Colonic mucosa (tissue), 4 donors: ENCODE measurements around the gene PRELID2. TPM values are rescaled to one million over a fixed set of nuclear protein-coding genes. Genes with fewer than 3 reads are reported as not detected.

Source experiments
- DNase-seq: peaks from one replicate; pipeline ENCODE4 v3.0.0-alpha.2; 2020
- H3K27ac ChIP-seq: fragments of 200-600 bp; one replicate; pipeline ENCODE4 v1.8.0; 2021
- H3K27me3 ChIP-seq: fragments of 200-600 bp; one replicate; pipeline ENCODE4 v1.8.0; 2021
- H3K36me3 ChIP-seq: fragments of 200-600 bp; one replicate; pipeline ENCODE4 v1.8.0; 2021
- H3K4me1 ChIP-seq: fragments of 200-600 bp; one replicate; pipeline ENCODE4 v1.8.0; 2021; ENCODE audit warnings: mild to moderate bottlenecking
- H3K4me3 ChIP-seq: fragments of 200-600 bp; one replicate; pipeline ENCODE4 v1.8.0; 2021
- H3K9ac ChIP-seq, 2 donors: one replicate each; pipeline ENCODE4 v1.7.0; 2013; ENCODE audit warnings: control low read depth in 2 of 2, low read depth in 2 of 2, low read length in 2 of 2
- H3K9me3 ChIP-seq: fragments of 200-600 bp; one replicate; pipeline ENCODE4 v1.8.0; 2021
- CTCF ChIP-seq: fragments of 200-600 bp; IDR thresholded peaks from one replicate; pipeline ENCODE4 v1.8.0; 2022; ENCODE audit warnings: antibody characterized with exemption, mild to moderate bottlenecking
- intact Hi-C: fragments of 100-400 bp; cut with DNase I; formaldehyde crosslinking; loops from one replicate; pipeline ENCODE4 v1.14.1; 2022
- total RNA-seq, 2 donors: library from RNA; stranded (reverse); fragmentation: NEBNext Ultra II Directional in 1 of 2; extraction: Animal tissue kit (Norgen Biotek cat#: 25700) in 1 of 2; gene quantifications; one replicate each; pipeline ENCODE4 v1.2.1, GENCODE V29; 2021
- donor health status: healthy.
- donor health status: DM: no; HTN: no; CAD: no.
- donor health status: DM: no; HTN: no; CAD: no.

PRELID2 gene
- total RNA-seq, 2 donors from 2014 or later = 96.2 to 105 TPM

GRCh38 chr5:145856285-145856818, 21.2 kb upstream of the PRELID2 start:
- no peaks in the 10 kb centered on the region for H3K36me3 ChIP-seq
- peaks cover 11% of the 10 kb centered on the region for H3K4me1 ChIP-seq
- no peak for TF ChIP-seq CTCF
- H3K9ac ChIP-seq = peak overlapping the region in 1 of 2 donors; percentile 66
- intact Hi-C loops = no loop called here
- H3K9me3 ChIP-seq = no peaks in the 10 kb centered on the region
- H3K27me3 ChIP-seq = no peaks in the 10 kb centered on the region
- no peak overlapping the region for H3K4me3 ChIP-seq
- peak overlapping the region; percentile 86 for H3K27ac ChIP-seq
- no peak for DNase-seq

- no peaks in the 10 kb centered on the region for H3K27me3 ChIP-seq
- H3K36me3 ChIP-seq = no peaks in the 10 kb centered on the region
- H3K4me1 ChIP-seq = peaks cover 11% of the 10 kb centered on the region
- H3K4me3 ChIP-seq = no peak overlapping the region
- no peak for TF ChIP-seq CTCF
- no peaks in the 10 kb centered on the region for H3K9me3 ChIP-seq
- intact Hi-C loops = no loop called here
- peak overlapping the region in 1 of 2 donors; percentile 66 for H3K9ac ChIP-seq
- no peak for DNase-seq
- H3K27ac ChIP-seq = peak overlapping the region; percentile 86
Observed at GRCh38 chr5:145855763-145856267, 20.7 kb upstream of the PRELID2 start.

- no peaks in the 10 kb centered on the region for H3K9me3 ChIP-seq
- H3K27ac ChIP-seq = peak overlapping the region; percentile 86
- intact Hi-C loops = no loop called here
- TF ChIP-seq CTCF = no peak
- no peaks in the 10 kb centered on the region for H3K36me3 ChIP-seq
- H3K9ac ChIP-seq = peak overlapping the region; percentile 9 to 27
- DNase-seq = peak; percentile 85
- peaks cover 11% of the 10 kb centered on the region for H3K4me1 ChIP-seq
- no peaks in the 10 kb centered on the region for H3K27me3 ChIP-seq
- H3K4me3 ChIP-seq = no peak overlapping the region
Observed at GRCh38 chr5:145854651-145855258, 19.6 kb upstream of the PRELID2 start.

- H3K27ac ChIP-seq = peak overlapping the region; percentile 77
- H3K4me1 ChIP-seq = peaks cover 11% of the 10 kb centered on the region
- H3K27me3 ChIP-seq = no peaks in the 10 kb centered on the region
- DNase-seq = no peak
- H3K4me3 ChIP-seq = no peak overlapping the region
- peak overlapping the region in 1 of 2 donors; percentile 12 for H3K9ac ChIP-seq
- no peaks in the 10 kb centered on the region for H3K9me3 ChIP-seq
- no peak for TF ChIP-seq CTCF
- no peaks in the 10 kb centered on the region for H3K36me3 ChIP-seq
- intact Hi-C loops = no loop called here
Observed at GRCh38 chr5:145853781-145854376, 18.7 kb upstream of the PRELID2 start.

DNA sequence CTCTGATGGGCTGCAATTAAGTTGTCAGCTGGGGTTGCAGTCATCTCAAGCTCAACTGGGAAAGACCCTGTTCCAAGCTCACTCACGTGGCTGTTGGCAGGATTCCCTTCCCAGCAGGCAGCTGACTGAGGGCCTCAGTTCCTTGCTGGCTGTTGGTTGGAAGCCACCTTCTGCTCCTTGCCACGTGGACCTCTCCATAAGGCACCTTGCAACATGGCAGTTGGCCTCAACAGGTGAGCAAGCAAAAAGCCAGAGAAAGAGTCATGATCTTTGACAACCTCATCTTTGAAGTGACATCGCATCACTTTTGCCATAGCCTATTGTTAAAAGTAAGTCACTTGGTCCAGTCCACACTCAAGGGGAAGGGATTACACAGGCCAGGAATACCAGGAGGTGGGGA, 17.8 kb upstream of the PRELID2 start:
- Histone ChIP-seq H3K4me3 (no peak overlapping the region), H3K9ac (peak overlapping the region in 1 of 2 donors; percentile 12), H3K27ac (peak overlapping the region; percentile 77), H3K9me3 (no peaks in the 10 kb centered on the region), H3K36me3 (no peaks in the 10 kb centered on the region), H3K27me3 (no peaks in the 10 kb centered on the region), H3K4me1 (peaks cover 11% of the 10 kb centered on the region)
- no peak for DNase-seq
- no peak for TF ChIP-seq CTCF
- intact Hi-C loops = no loop called here
